ENCODE measurements around the gene DEPDC5.

GRCh38 chr22:31733580-31734079 lies 20.2 kb upstream of the DEPDC5 start:
- TF ChIP-seq CTCF (IDR thresholded peaks at IDR 0.05; ENCODE audit: low read depth, low read length, poor library complexity, severe bottlenecking) = no peak
- TF ChIP-seq EZH2phosphoT487 (IDR thresholded peaks at IDR 0.05; ENCODE audit: borderline replicate concordance, low read length) = no peak
